B cell (primary cell): Measurements from ENCODE around the gene PTPRE.

Experiments used
- EZH2 ChIP-seq: IDR thresholded peaks from 2 replicates; pipeline ENCODE4 v1.6.1; 2012; ENCODE audit warnings: borderline replicate concordance, low read depth, mild to moderate bottlenecking, moderate library complexity, low read length; ENCODE audit not compliant: insufficient read depth, poor library complexity, severe bottlenecking
- TF ChIP-seq, protein P1 (sequence below): fragments of 200-600 bp; IDR thresholded peaks from one replicate; pipeline ENCODE4 v1.8.0; 2022; ENCODE audit warnings: antibody characterized with exemption, mild to moderate bottlenecking

- TF ChIP-seq, protein P1, sequence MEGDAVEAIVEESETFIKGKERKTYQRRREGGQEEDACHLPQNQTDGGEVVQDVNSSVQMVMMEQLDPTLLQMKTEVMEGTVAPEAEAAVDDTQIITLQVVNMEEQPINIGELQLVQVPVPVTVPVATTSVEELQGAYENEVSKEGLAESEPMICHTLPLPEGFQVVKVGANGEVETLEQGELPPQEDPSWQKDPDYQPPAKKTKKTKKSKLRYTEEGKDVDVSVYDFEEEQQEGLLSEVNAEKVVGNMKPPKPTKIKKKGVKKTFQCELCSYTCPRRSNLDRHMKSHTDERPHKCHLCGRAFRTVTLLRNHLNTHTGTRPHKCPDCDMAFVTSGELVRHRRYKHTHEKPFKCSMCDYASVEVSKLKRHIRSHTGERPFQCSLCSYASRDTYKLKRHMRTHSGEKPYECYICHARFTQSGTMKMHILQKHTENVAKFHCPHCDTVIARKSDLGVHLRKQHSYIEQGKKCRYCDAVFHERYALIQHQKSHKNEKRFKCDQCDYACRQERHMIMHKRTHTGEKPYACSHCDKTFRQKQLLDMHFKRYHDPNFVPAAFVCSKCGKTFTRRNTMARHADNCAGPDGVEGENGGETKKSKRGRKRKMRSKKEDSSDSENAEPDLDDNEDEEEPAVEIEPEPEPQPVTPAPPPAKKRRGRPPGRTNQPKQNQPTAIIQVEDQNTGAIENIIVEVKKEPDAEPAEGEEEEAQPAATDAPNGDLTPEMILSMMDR = no peak
- no peak for TF ChIP-seq EZH2
Observed at GRCh38 chr10:127945948-127946711, 39.2 kb downstream of the PTPRE start.
